Urinary bladder (tissue), 4 donors: ENCODE results near the gene MIPOL1. TPM values are rescaled to one million over a fixed set of nuclear protein-coding genes. Genes with fewer than 3 reads are reported as not detected.
"Not testable (repeated sequence)": the region's sequence is repeated elsewhere in the genome, so short reads cannot be mapped to it uniquely, and the experiment has no call there.

Experiments
- DNase-seq: peaks from one replicate; pipeline ENCODE4 v3.0.0-alpha.2; 2015; ENCODE audit errors: extremely low spot score
- H3K27ac ChIP-seq: one replicate; pipeline ENCODE4 v1.5.1; 2013; ENCODE audit warnings: low read depth, mild to moderate bottlenecking, moderate library complexity
- H3K36me3 ChIP-seq: one replicate; pipeline ENCODE4 v1.6.1; 2013; ENCODE audit warnings: mild to moderate bottlenecking, moderate library complexity; ENCODE audit not compliant: insufficient read depth
- H3K4me1 ChIP-seq: one replicate; pipeline ENCODE4 v1.6.1; 2013; ENCODE audit warnings: mild to moderate bottlenecking, moderate library complexity; ENCODE audit not compliant: insufficient read depth
- H3K4me3 ChIP-seq: one replicate; pipeline ENCODE4 v1.5.1; 2013; ENCODE audit warnings: low read depth, low read length
- WGBS: extraction: QIAGEN DNeasy Blood & Tissue Kit; methylation state at CpG from one replicate; pipeline ENCODE4 v1.1.7; 2013; 5-methylcytosine and 5-hydroxymethylcytosine counted together
- polyA plus RNA-seq: library from polyadenylated mRNA; stranded (reverse); fragments of 200-250 nt; gene quantifications from one replicate; pipeline ENCODE4 v1.2.3, GENCODE V29; 2013
- total RNA-seq: library from RNA; depleted of rRNA; stranded (reverse); fragments of >200 nt; gene quantifications from one replicate; pipeline ENCODE4 v1.2.3, GENCODE V29; 2014
- donor health status: healthy with polysubstance abuse.
- donor health status: healthy.

MIPOL1 gene
- total and polyA plus RNA-seq, 2 donors: 5.6 to 48.4 TPM

DNA sequence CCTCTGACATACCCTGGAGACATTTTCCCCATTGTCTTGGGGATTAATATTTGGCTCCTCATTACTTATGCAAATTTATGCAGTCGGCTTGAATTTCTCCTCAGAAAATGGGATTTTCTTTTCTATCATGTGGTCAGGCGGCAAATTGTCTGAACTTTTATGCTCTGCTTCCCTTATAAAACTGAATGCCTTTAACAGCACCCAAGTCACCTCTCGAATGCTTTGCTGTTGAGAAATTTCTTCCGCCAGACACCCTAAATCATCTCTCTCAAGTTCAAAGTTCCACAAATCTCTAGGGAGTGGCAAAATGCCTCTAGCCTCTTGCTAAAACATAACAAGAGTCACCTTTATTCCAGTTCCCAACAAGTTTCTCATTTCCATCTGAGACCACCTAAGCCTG is 27.9 kb downstream of the MIPOL1 start:
- WGBS: 98% methylated on average over 4 of the region's 4 CpGs
- DNase-seq, H3K4me1 ChIP-seq: not testable (repeated sequence)

DNA sequence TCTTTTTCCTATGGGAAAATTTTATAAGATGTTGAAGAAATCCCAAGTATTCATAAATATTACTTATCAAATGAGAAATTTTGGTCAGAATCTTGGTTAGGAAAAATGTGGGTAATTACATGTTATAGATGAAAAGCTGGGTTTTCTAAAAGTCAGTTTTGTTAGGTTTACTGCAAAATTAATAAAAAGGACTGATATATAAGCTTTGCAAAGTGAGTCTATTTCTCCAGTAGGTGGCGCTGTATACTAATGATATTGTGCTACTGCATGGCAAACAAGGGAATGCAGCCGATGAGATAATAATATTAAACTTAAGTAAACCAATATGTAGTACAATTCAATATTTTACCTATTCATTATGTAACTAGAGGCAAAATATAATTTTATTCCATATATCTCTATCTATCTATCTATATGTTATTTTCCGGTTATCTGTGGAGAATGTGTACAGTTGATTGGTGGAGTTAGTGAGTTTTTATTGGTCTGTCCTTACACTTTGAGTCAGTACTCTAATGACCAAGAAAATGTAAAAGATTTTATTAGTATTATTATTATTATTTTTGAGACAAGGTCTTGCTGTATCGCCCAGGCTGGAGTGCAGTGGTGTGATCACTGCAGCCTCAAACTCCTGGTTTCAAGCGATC is 32.9 kb downstream of the MIPOL1 start:
- DNase-seq: no peak
- WGBS: 57% methylated on average over 5 of the region's 5 CpGs
- Histone ChIP-seq H3K4me1 (no peaks in the 10 kb centered on the region), H3K36me3 (no peaks in the 10 kb centered on the region), H3K4me3 (no peak overlapping the region), H3K27ac (no peak overlapping the region)

More for the DNA sequence above, 27.9 kb downstream of the MIPOL1 start:
- H3K36me3 ChIP-seq, H3K4me3 ChIP-seq, H3K27ac ChIP-seq: not testable (repeated sequence)

DNA sequence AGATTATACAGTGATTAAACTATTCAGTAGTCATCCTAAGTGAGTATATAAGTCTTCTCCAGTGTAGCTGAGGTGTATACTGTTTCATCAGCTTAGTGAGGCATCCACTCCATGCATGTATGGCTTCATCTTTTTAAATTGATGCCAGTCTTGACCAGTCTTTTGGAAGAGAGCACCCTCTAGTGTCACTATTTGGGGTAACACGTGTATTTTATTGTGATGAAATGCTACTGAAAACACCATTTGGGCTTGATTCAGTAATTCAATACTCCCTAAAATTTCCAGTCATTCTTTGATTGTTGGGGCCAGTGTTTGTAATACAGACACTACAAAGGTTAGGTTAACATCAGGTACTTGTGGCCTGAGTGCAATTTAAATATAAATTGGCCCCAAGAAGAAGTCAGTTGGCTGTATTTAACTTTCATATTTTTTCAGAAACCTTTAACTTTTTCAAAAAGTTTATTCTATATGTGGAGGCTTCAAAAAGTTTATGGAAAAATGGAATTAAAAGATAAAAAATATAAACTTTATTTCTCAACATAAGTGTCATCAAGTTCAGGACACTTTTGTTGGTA is 35.3 kb downstream of the MIPOL1 start:
- no peaks in the 10 kb centered on the region for H3K4me1 ChIP-seq
- no peak overlapping the region for H3K4me3 ChIP-seq
- no peaks in the 10 kb centered on the region for H3K36me3 ChIP-seq
- DNase-seq: no peak
- 19% methylated on average over 1 of the region's 1 CpG for WGBS
- H3K27ac ChIP-seq: no peak overlapping the region

DNA sequence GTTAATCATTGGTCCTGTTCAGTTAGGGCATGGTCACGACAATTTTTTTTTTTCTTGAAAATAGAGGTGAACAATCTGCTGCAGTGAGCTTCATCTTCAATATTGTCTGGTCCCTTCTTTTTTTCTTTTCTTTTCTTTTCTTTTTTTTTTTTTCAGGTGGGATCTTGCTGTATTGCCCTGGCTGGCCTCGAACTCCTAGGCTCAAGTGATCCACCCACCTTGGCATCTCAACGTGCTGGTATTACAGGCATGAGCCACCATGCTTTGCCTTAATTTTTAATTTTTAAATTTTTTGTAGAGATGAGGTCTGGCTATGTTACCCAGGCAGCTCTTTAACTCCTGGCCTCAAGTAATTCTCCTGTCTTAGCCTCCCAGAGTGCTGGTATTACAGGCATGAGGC is 36.5 kb downstream of the MIPOL1 start:
- DNase-seq: no peak
- 95% methylated on average over 3 of the region's 3 CpGs for WGBS
- no peaks in the 10 kb centered on the region for H3K36me3 ChIP-seq
- H3K4me3 ChIP-seq: no peak overlapping the region
- no peak overlapping the region for H3K27ac ChIP-seq
- no peaks in the 10 kb centered on the region for H3K4me1 ChIP-seq

DNA sequence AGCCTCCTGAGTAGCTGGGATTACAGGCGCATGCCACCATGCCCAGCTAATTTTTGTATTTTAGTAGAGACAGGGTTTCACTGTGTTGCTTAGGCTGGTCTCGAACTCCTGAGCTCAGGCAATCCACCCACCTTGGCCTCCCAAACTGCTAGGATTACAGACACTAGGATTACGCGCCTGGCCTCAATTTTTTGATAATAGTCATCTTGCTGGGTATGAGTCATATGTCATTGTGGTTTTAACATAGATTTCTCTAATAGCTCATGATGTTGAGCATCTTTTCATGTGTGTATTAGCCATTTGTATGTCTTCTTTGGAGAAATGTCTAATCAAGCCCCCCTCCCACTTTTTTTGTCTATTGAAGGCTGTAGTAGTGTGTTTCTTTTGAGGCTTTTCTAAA is 38.3 kb downstream of the MIPOL1 start:
- H3K36me3 ChIP-seq, DNase-seq, H3K4me3 ChIP-seq, H3K4me1 ChIP-seq, H3K27ac ChIP-seq: not testable (repeated sequence)
- WGBS: 97% methylated on average over 4 of the region's 4 CpGs

DNA sequence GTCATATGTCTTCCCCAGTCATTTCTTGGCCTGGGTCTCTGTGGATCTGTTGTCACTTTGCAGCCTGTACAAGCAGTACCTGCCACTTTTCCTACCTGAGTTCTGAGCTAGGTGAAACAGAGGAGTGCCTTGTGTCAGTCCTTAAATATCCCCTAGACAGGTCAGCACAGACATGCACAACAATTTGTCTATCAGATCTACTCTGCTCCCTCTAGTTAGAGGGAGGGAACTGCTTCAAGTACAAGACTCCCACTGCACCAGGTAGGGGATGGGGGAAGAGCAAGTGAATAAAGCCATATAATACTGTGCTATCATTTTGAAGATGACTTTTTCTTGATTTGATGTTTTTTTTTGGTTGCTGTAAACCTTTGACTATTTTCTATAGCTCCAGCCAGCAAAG is 39.4 kb downstream of the MIPOL1 start:
- Histone ChIP-seq H3K4me1 (no peaks in the 10 kb centered on the region), H3K27ac (no peak overlapping the region), H3K36me3 (no peaks in the 10 kb centered on the region), H3K4me3 (no peak overlapping the region)
- no peak for DNase-seq

DNA sequence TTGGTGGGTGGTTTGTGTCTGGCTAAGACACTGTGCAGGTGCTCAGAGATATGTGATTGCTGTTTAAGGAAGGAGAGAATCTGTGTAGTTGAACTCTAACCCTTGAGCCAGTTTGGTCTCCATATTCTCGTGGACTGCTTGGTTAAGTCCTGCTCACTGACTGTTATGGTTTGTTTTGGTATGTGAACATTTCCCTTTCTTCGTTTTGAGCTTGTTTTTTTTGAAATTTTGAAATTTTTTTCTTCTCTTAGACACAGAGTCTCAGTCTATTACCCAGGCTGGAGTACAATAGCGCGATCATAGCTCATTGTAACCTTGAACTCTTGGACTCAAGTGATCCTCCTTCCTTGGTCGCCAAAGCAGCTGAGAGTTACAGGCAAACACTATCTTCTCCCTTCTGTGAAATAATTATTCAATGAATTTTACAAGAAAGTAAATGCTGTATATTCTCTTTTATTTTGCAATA is 40.0 kb downstream of the MIPOL1 start:
- DNase-seq: no peak
- Histone ChIP-seq H3K36me3 (no peaks in the 10 kb centered on the region), H3K4me1 (no peaks in the 10 kb centered on the region), H3K27ac (no peak overlapping the region), H3K4me3 (no peak overlapping the region)
- 83% methylated on average over 5 of the region's 5 CpGs for WGBS

DNA sequence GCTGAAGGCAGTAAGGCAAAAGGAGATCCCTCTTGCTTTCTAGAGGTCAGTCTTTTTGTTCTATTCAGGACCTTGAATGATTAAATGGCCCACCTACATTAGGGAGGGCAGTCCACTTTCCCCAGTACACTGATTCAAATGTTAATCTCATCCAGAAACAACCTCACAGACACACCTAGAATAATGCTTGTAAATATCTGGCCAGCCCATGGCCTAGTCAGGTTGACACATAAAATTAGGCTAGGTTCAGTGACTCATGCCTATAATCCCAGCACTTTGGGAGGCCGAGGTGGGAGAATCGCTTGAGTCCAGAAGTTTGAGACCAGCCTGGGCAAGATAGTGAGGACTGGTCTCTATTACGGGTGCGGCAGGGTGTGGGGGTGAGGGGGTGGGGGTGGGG is 43.5 kb downstream of the MIPOL1 start:
- no peak overlapping the region for H3K4me3 ChIP-seq
- H3K36me3 ChIP-seq: no peaks in the 10 kb centered on the region
- DNase-seq: no peak
- 84% methylated on average over 4 of the region's 4 CpGs for WGBS
- H3K27ac ChIP-seq: no peak overlapping the region
- no peaks in the 10 kb centered on the region for H3K4me1 ChIP-seq

DNA sequence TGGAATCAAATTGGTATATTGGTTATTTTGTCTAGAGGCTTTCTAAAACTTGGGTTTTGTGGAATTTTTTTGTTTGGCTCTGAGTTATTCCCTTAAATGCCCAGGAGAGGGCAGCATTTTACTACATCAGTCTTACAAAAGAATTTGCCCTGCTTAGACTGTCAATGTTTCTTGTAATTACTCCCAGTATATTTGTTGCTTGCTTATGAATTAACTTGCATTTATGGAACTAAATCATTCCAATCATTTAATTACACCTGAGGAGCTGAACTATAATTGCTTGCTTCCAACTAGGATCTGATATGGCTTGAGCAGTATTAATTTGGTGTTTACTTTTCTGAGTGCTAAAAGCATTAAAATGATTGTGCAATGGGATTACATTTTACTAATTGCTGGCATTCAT is 48.7 kb downstream of the MIPOL1 start:
- H3K4me3 ChIP-seq: no peak overlapping the region
- DNase-seq: peak; percentile 49
- H3K4me1 ChIP-seq: no peaks in the 10 kb centered on the region
- no peak overlapping the region for H3K27ac ChIP-seq
- no peaks in the 10 kb centered on the region for H3K36me3 ChIP-seq

DNA sequence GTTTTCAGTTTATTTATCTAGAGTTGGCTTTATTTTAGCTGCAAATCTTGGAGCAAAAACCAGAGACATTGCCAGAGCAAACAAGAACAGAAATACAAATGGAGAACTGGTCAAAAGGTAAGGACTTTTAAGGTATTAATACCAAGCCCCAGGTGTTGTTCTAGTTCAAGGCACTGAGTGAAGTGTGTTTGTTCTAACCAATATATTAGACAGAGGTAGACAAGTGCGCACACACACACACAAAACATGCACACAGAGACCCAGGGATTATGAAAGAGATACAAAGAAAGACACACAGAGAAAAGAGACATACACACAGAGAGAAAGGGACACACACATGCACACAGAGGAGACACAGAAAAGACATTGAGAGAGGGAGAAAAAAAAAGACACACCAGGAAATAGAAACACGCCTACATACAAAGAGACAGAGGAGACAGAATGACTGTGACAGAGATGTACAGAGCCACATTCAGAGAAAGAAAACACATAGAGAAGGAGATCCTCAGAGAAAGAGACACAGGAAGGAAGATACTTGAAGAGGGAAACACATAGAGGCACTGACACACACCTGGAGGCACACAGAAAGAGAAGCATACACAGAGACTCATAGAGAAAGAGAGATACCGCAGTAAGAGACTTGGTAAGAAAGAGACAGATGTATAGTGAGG is 50.2 kb downstream of the MIPOL1 start:
- Histone ChIP-seq H3K4me1 (no peaks in the 10 kb centered on the region), H3K27ac (peak overlapping the region; percentile 38), H3K36me3 (no peaks in the 10 kb centered on the region), H3K4me3 (no peak overlapping the region)
- WGBS: 93% methylated on average over 3 of the region's 3 CpGs
- no peak for DNase-seq

DNA sequence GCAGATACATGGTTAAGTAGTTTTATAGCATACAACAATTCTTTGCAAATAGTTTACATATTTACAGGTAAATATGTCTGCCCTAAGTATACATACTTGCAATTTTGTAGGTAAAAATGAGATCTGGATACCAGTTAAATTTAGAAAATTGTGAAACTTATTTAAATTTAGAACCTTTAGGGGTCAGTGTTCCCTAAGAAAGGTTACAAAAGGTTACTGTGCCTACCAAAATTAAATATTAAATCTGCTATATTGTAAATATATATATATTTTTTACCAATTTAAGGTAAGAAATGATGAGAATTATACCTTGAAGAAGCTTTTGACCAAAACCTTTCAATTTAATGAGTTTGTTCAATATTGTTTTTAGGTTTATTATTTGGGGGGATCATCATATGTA is 54.0 kb downstream of the MIPOL1 start:
- Histone ChIP-seq H3K36me3 (no peaks in the 10 kb centered on the region), H3K4me1 (no peaks in the 10 kb centered on the region), H3K27ac (no peak overlapping the region), H3K4me3 (no peak overlapping the region)
- DNase-seq: no peak

DNA sequence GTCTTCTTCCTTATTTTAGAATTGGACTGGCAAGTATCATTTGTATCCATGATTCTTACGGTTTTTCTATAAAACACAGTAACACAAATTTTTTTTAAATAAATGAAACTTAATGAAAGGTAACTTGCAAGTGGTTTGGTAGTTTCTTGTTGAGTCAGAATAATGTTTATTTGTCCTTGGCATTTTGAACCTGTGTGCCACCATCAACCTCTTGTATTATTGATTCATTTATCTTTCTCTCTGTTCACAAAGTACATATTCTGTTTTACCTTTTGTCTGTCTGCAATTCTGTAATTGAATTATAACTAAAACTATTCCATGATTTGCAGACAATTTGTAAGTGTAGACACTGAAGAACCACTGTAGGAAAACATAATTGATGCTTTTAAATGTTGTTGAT is 54.7 kb downstream of the MIPOL1 start:
- 91% methylated on average over 1 of the region's 1 CpG for WGBS
- Histone ChIP-seq H3K4me1 (no peaks in the 10 kb centered on the region), H3K4me3 (no peak overlapping the region), H3K36me3 (no peaks in the 10 kb centered on the region), H3K27ac (no peak overlapping the region)
- DNase-seq: no peak

DNA sequence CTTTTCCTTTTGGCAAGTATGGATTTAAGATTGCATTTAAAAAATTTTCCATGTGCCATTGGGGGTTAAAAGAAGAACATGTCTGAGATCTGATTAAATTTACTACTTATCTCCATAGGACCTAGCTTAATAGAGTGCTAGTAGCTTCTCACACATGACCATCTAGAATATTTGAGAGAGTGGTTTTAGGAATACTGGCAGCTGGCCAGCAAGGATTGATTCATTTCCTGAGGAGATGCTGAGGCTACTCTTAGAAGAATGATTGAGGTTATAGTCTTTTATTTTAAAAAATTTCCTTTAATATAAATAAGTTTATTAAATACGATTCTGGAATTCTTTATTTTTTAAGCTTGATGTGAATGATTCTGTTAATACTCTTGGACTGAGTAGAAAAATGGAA is 56.2 kb downstream of the MIPOL1 start:
- Histone ChIP-seq H3K27ac (no peak overlapping the region), H3K4me3 (no peak overlapping the region), H3K36me3 (no peaks in the 10 kb centered on the region), H3K4me1 (no peaks in the 10 kb centered on the region)
- WGBS: 76% methylated on average over 1 of the region's 1 CpG
- no peak for DNase-seq

DNA sequence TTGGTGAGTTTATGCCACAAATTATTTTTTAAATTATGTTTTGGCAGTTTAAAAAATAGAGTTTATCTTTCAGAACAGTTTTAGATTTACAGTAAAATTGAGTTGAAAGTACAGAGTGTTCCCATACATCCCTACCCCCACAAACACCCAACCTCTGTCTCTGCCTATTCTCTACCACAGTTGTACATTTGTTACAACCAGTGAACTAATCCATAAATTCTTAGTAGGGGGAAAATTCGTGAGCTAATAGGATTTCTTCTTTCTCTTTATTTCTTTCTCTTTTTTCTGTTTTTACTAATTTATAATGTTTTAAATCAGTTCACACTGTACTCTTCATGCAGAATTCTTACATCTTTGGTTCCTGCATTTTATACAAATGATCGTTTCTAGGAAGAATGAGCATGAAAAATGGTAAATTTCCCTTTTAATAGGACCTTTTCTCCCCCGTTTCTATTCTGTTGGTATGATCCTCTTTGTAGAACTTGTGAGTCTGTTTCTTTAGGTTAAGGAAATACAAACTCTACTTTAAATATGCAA is 56.7 kb downstream of the MIPOL1 start:
- H3K27ac ChIP-seq: no peak overlapping the region
- DNase-seq: no peak
- H3K4me1 ChIP-seq: no peaks in the 10 kb centered on the region
- no peak overlapping the region for H3K4me3 ChIP-seq
- 83% methylated on average over 3 of the region's 3 CpGs for WGBS
- H3K36me3 ChIP-seq: no peaks in the 10 kb centered on the region
